ENCODE results near the gene ARID1B. TPM values are rescaled to one million over a fixed set of nuclear protein-coding genes. Genes with fewer than 3 reads are reported as not detected.

Gene ARID1B
- total RNA-seq, 1 experiment from 2014 or later = 24.2 TPM

DNA sequence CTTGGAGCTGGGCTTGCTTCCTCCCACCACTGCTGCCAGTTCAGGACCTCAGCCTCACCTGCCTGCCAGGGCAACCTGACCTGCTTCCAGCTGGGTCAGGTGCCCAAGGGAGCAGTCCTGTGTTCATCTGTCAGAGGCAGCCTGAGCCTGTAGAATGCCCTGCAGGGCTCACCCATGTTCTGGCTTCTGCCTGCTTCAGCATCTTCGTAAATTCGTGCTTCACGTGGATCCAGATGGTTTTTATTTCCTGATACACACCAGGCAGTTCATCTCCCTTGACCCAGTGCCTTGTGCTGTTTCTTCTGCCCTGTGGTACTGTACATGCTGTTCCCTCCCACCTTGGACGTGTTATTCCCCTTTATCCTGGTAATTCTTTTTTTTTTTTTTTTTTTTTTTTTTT is 50.2 kb downstream of the ARID1B start:
- Histone ChIP-seq H3F3A (ENCODE audit: low read length, unreplicated experiment) (no peaks in the 10 kb centered on the region), H3K27ac (ENCODE audit: low read length) (peak overlapping the region; percentile 99; the same call in 1 of the 2 replicates), H3K4me2 (ENCODE audit: low read length) (peak overlapping the region; percentile 14), H3K9me2 (replicated peaks; ENCODE audit: low read length) (no peaks in the 10 kb centered on the region), H3K4me1 (ENCODE audit: insufficient read depth, low read length) (peaks cover 24% of the 10 kb centered on the region), H3K4me3 (ENCODE audit: low read length) (no peak overlapping the region), H3K79me2 (ENCODE audit: low read length) (peaks cover 87% of the 10 kb centered on the region), H4K20me1 (ENCODE audit: low read length) (0 out of 2 replicates have a peak, but pooled peaks cover 4% of the 10 kb centered on the region), H3K36me3 (ENCODE audit: low read depth, low read length) (no peaks in the 10 kb centered on the region; the same call in 1 of the 2 replicates), H3K9me3 (ENCODE audit: low read length) (no peaks in the 10 kb centered on the region), H2AFZ (ENCODE audit: low read length) (no peak overlapping the region), H3K27me3 (ENCODE audit: low read length) (no peaks in the 10 kb centered on the region), H3K9ac (ENCODE audit: low read length) (no peak overlapping the region)
- CTCF ChIA-PET = no interaction called here
- no peak for DNase-seq
- ATAC-seq = no peak
- TF ChIP-seq, protein P1, sequence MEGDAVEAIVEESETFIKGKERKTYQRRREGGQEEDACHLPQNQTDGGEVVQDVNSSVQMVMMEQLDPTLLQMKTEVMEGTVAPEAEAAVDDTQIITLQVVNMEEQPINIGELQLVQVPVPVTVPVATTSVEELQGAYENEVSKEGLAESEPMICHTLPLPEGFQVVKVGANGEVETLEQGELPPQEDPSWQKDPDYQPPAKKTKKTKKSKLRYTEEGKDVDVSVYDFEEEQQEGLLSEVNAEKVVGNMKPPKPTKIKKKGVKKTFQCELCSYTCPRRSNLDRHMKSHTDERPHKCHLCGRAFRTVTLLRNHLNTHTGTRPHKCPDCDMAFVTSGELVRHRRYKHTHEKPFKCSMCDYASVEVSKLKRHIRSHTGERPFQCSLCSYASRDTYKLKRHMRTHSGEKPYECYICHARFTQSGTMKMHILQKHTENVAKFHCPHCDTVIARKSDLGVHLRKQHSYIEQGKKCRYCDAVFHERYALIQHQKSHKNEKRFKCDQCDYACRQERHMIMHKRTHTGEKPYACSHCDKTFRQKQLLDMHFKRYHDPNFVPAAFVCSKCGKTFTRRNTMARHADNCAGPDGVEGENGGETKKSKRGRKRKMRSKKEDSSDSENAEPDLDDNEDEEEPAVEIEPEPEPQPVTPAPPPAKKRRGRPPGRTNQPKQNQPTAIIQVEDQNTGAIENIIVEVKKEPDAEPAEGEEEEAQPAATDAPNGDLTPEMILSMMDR (conservative IDR thresholded peaks at IDR 0.05; ENCODE audit: low read depth, low read length) = no peak
- TF ChIP-seq EZH2phosphoT487 (IDR thresholded peaks at IDR 0.05; ENCODE audit: borderline replicate concordance, low read length) = no peak
- no peak for TF ChIP-seq EZH2 (IDR thresholded peaks at IDR 0.05; ENCODE audit: low read length, unreplicated experiment)
- POLR2A ChIA-PET (ENCODE audit: unreplicated experiment) = interaction anchor here (0.6 to 0.7 kb wide), 2 partner anchors 41 to 47 kb away, joined by 8 to 10 read pairs; no protein-coding TSS in a partner anchor
- intact Hi-C loops (cut with micrococcal nuclease) = no loop called here
- BruUV-seq (replicated peaks) = no TSS peak

DNA sequence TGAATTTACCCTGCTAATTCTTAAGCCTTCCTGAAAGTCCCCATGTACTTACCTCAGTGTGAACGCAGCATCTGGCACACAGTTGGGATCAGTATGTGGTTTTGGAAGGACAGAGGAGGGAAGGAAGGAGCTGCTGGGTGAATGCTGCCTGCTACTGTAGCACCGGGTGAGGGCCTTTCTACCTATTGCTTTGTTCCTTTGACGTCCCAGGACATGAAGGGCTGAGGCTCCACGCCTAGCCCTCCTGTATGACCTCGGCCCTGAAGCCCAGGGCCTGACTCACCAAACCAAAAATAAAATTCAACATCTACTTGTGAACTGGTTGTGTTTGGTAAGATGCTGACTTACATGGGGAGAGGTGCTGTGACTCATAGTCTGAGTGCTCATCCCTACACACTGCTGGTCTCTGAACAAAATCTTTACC is 51.1 kb downstream of the ARID1B start:
- peak overlapping the region; percentile 85 for H3K4me2 ChIP-seq (ENCODE audit: low read length)
- H3K9me2 ChIP-seq (replicated peaks; ENCODE audit: low read length) = no peaks in the 10 kb centered on the region
- no TSS peak for BruUV-seq (replicated peaks)
- H3K4me3 ChIP-seq (ENCODE audit: low read length) = peak overlapping the region; percentile 52; the same call in 1 of the 2 replicates
- DNase-seq (peak; percentile 83), ATAC-seq (peak; percentile 90)
- peaks cover 87% of the 10 kb centered on the region for H3K79me2 ChIP-seq (ENCODE audit: low read length)
- H3F3A ChIP-seq (ENCODE audit: low read length, unreplicated experiment) = no peaks in the 10 kb centered on the region
- POLR2A ChIA-PET (ENCODE audit: unreplicated experiment) = interaction anchor here (0.6 to 0.7 kb wide), 2 partner anchors 42 to 48 kb away, joined by 8 to 10 read pairs; no protein-coding TSS in a partner anchor
- intact Hi-C loops (cut with micrococcal nuclease) = no loop called here
- TF ChIP-seq, protein P1 (conservative IDR thresholded peaks at IDR 0.05; ENCODE audit: low read depth, low read length) = no peak
- no peak for TF ChIP-seq EZH2phosphoT487 (IDR thresholded peaks at IDR 0.05; ENCODE audit: borderline replicate concordance, low read length)
- TF ChIP-seq EZH2 (IDR thresholded peaks at IDR 0.05; ENCODE audit: low read length, unreplicated experiment) = no peak
- H3K9me3 ChIP-seq (ENCODE audit: low read length) = no peaks in the 10 kb centered on the region
- H3K36me3 ChIP-seq (ENCODE audit: low read depth, low read length) = no peaks in the 10 kb centered on the region; the same call in 1 of the 2 replicates
- H2AFZ ChIP-seq (ENCODE audit: low read length) = no peak overlapping the region
- H3K27me3 ChIP-seq (ENCODE audit: low read length) = no peaks in the 10 kb centered on the region
- peak overlapping the region; percentile 99 for H3K27ac ChIP-seq (ENCODE audit: low read length)
- H3K4me1 ChIP-seq (ENCODE audit: insufficient read depth, low read length) = peaks cover 24% of the 10 kb centered on the region
- CTCF ChIA-PET = no interaction called here
- 0 out of 2 replicates have a peak, but pooled peaks cover 4% of the 10 kb centered on the region for H4K20me1 ChIP-seq (ENCODE audit: low read length)
- H3K9ac ChIP-seq (ENCODE audit: low read length) = peak overlapping the region; percentile 68

DNA sequence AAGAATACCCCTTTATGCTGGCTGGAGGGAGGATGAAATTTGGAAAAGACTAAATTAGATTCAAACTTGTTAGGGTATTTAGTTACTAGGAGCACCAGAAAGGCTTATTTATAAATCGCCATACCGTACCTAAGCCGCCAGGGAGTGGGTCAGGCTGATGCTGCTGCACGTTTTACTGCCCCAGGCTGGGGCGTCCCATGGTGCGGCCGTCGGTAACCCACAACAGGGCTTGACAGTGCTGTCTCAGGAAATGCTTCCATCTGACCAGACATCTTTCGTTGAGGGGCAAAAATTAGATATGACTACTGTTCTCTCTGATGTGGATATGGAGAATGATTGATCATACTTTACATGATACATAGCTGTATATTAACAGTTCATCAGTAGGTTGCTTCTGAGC is 52.9 kb downstream of the ARID1B start:
- ATAC-seq (no peak), DNase-seq (no peak)
- no peak for TF ChIP-seq EZH2phosphoT487 (IDR thresholded peaks at IDR 0.05; ENCODE audit: borderline replicate concordance, low read length)
- TF ChIP-seq EZH2 (IDR thresholded peaks at IDR 0.05; ENCODE audit: low read length, unreplicated experiment) = no peak
- TF ChIP-seq, protein P1 (conservative IDR thresholded peaks at IDR 0.05; ENCODE audit: low read depth, low read length) = no peak
- no TSS peak for BruUV-seq (replicated peaks)
- Histone ChIP-seq H3K4me2 (ENCODE audit: low read length) (no peak overlapping the region), H3K36me3 (ENCODE audit: low read depth, low read length) (no peaks in the 10 kb centered on the region; the same call in 1 of the 2 replicates), H3K9me2 (replicated peaks; ENCODE audit: low read length) (no peaks in the 10 kb centered on the region), H3K27me3 (ENCODE audit: low read length) (no peaks in the 10 kb centered on the region), H3K4me3 (ENCODE audit: low read length) (no peak overlapping the region), H3K9me3 (ENCODE audit: low read length) (no peaks in the 10 kb centered on the region), H3K27ac (ENCODE audit: low read length) (no peak overlapping the region), H2AFZ (ENCODE audit: low read length) (no peak overlapping the region), H3K9ac (ENCODE audit: low read length) (no peak overlapping the region), H3K79me2 (ENCODE audit: low read length) (peaks cover 84% of the 10 kb centered on the region), H3K4me1 (ENCODE audit: insufficient read depth, low read length) (peaks cover 24% of the 10 kb centered on the region), H4K20me1 (ENCODE audit: low read length) (0 out of 2 replicates have a peak, but pooled peaks cover 4% of the 10 kb centered on the region), H3F3A (ENCODE audit: low read length, unreplicated experiment) (no peaks in the 10 kb centered on the region)
- ChIA-PET CTCF (no interaction called here), POLR2A (ENCODE audit: unreplicated experiment) (no interaction called here)
- intact Hi-C loops (cut with micrococcal nuclease) = no loop called here
